NCI-H446 treated with DMSO at 0.1 percent for 48 hours (cell line): ENCODE data around the gene CTAG1A.
A peak's percentile ranks its signal among the peaks of the same experiment; 100 is the strongest.
"Not testable (repeated sequence)": the region's sequence is repeated elsewhere in the genome, so short reads cannot be mapped to it uniquely, and the experiment has no call there.

Experiments
- DNase-seq: peaks from one replicate; lab custom pipeline; 2025; lab: John Stamatoyannopoulos, UW

The CTAG1A gene

DNA sequence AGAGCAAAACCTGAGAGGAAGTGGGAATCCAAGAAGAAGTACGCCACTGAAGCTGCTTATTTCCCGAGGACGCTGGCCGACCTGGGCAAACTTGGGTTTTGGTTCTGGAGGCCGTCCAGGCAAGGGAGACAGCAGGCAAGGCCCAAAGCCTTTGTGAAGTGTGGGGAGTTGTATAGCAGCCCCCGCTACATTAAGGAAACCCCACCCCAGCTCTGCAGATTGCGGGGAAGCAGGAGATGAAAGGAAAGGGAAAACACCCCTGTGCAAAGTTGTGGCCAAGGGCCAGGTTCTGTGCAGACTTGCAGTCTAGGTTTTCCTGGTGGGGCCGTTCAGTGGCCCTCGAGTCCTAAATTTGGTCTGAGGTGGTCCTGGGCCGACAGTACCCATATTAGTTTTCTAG is 11.9 kb upstream of the CTAG1A start:
- not testable (repeated sequence) for DNase-seq

DNA sequence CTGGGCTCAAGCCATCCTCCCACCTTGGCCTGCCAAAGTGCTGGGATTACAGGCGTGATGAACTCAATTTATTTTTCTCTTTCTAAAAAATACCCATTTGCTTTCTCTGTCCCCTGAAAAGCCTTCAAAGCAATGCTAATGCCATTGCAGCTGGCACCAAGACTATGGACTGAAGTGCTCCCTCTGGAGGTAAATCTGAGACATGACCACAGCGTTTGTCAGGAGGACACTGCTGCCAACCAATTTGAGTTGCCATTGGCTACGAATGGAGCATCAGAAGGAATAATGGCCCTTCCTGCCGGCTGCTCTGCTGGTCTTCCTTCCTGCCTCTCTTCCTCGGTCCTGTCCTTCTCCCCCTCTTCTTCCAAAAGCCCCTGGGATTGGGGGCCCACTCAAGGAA is 9.9 kb upstream of the CTAG1A start:
- not testable (repeated sequence) for DNase-seq

DNA sequence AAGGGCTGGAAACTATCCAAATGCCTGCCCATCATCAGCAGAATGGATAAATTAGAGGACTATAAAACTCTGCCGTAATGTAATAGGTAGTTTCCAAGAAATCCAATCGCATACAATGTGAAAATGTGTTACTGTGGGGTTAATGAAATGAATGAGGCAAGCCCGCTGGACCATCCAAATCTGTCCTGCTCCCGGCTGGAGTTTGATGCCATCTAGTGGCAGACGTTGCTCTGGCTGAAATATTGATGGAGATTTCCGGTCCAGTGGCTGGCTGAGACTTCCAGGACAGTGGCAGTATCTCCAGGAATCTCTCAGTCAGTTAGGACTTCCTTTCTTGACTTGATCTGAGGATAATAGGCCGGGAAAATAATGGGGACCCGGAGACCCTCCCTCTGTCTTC is 1.9 kb upstream of the CTAG1A start:
- not testable (repeated sequence) for DNase-seq

DNA sequence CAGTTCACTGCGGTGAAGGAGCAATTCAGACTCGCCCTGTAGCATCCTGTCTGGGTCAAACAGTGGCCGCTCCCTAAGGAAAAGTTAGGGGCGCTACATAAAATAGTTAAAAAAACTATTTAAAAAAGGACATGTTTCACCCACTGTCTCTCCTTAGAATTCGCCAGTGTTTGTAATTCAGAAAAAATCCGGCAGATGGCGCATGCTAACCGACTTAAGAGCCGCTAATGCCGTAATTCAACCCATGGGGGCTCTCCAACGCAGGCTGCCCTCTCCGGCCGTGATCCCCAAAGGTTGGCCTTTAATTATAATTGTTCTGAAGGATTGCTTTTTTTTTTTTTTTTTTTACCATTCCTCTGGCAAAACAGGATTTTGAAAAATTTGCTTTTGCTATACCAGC is 5.5 kb downstream of the CTAG1A start:
- not testable (repeated sequence) for DNase-seq

DNA sequence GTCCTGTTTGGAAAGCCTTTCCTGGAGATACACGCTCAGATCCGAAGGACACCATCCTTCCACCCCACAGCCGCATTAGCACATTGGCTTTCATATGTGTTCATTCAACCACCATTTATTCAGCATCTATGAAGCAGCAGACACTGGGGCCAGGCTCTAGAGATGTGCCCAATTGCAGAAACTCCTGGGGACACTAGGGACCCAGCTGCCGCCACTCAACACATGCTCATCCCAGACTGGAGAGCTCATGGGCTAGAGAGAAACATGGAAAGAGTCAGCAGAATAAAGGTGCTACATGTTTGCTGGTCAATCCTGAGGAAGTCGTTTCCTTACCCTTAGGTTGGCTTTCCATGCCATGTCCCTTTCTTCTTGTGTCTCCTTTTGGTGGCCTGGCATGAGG is 7.6 kb downstream of the CTAG1A start:
- no peak for DNase-seq

DNA sequence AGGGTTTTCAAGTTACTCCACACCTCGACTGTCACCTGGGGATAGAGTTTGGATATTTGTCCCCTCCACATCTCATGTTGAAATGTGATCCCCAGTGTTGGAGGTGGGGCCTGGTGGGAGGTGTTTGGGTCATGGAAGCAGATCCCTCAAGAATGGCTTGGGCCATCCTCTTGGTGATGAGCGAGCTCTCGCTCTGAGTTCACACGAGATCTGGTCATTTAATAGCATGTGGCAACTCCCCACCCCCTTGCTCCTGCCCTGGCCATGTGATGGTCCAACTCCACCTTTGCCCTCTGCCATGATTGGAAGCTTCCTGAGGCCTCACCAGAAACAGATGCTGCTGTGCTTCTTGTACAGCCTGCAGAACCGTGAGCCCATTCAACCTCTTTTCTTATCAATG is 8.3 kb downstream of the CTAG1A start:
- DNase-seq: no peak

DNA sequence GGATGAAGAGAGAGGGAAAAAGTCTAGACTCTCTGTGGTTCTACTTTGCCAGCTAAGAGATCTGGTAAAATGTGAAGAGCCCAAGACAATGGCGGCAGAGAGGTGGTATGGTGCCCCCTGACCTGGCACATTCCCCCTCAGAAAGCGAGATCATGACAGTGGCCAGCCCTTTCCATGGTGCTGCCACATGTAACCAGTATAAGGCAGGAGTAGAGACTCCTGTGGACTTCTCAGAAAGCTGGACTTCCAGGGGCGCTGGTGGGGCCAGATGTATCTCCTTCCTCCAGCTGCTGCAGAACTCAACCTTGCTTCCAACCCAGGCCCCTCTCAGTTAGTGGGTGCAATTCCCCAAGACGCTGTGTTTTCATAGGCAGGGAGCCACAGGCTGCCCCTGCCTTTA is 9.6 kb downstream of the CTAG1A start:
- no peak for DNase-seq

DNA sequence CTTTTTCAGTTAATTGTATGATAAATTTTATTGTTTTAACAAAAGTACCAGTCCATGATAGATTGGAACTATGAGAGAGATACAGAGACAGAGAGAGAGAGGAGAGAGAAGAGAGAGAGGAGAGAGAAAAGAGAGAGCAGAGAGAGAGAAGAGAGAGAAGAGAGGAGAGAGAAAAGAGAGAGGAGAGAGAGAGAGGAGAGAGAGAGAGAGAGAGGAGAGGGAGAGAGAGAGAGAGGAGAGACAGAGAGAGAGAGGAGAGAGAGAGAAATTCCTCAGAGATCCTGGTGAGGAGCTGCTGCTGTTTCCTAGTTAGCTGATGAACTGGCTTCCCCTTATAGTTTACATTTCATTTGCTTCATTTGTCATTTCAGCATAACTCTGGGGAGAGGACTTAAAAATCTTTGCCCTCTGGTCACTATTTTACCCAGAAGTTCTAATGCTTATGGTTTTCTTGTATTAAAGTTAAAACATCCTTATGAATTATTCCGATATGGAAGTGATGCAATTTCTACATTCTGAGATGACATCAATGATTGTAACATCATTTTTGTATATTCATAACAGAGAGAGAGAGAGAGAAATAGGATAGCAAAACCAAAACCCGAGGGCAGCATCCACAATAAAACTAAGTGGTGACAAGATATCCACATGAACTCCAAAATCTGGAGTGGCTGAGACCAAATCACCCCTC is 10.8 kb downstream of the CTAG1A start:
- DNase-seq: no peak

DNA sequence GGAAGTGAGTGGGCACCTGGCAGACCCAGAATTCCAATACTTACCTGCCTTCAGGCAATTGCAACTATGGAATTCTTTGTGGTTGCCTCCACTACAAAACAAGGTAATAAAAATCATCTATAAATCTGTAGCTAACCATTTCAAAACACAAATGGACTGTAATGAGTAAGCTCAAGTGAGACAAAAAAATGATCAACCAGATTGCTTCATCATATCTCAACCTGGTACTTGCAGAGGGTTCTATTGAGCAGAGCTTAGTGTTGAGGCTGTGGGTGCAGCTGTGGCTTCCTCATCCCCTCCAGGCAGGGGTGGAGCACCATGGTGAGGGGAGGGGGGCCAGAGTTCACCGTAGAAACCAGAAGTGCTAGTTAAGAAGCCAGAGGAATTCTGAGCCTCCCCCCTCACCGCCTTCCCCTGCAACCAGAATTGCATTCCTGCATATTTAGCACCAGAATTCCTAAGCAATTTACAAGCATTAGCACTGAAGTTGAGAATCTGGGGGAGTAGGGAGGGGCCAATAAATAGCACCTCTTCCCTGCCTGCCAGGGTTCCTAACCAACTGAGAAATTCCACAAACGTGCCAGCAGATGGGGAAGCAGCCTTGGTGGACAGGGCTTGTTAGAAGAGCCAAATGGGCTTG is 11.5 kb downstream of the CTAG1A start:
- no peak for DNase-seq

DNA sequence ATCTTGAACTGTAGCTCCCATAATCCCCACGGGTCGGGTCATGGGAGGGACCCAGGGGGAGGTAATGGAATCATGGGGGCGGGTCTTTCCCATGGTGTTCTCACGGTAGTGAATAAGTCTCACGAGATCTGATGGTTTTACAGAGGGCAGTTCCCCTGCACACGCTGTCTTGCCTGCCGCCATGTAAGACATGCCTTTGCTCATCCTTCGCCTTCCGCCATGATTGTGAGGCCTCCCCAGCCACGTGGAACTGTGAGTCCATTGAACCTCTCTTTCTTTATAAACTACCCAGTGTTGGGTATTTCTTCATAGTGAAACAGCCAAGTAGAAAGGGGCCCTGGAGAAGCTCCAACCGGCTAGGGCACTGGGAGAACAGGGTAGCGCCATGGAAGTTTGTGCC is 12.3 kb downstream of the CTAG1A start:
- no peak for DNase-seq

DNA sequence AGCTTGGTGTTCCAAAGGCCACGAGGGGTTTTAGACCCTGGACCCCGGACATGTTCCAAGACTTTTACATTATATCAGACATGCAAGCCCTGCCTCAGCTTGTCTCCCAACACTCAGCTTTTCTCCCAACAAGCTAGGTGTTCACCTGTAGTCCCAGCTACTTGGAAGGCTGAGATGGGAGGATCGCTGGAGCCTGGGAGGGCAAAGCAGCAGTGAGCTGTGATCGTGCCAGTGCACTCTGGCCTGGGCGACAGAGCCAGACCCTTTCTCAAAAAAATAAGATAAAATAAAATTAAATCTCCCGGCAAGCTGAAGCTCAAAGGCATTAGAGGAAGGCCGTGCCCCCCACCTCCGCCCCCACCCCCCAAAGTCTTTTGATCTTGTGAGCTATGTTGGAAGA is 13.7 kb downstream of the CTAG1A start:
- no peak for DNase-seq

DNA sequence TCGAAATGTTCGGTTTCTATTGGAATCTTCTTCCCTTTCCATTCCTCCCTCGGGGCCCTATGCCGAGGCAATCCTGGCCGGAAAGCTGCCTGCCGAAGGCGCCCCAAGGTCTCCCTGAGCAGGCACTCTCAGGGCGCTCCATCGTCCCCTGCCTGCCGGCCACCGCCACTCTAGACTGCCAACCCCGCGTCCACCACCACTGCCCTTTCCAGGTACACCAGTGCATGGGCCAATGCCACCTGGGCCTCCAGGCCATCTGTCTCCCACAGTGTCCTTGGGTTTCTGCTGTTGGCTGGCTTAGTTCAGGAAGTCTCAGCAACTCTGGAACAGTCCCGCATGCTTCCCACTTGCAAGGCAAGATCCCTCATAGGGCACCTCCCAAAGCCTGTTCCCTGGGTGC is 14.6 kb downstream of the CTAG1A start:
- no peak for DNase-seq

DNA sequence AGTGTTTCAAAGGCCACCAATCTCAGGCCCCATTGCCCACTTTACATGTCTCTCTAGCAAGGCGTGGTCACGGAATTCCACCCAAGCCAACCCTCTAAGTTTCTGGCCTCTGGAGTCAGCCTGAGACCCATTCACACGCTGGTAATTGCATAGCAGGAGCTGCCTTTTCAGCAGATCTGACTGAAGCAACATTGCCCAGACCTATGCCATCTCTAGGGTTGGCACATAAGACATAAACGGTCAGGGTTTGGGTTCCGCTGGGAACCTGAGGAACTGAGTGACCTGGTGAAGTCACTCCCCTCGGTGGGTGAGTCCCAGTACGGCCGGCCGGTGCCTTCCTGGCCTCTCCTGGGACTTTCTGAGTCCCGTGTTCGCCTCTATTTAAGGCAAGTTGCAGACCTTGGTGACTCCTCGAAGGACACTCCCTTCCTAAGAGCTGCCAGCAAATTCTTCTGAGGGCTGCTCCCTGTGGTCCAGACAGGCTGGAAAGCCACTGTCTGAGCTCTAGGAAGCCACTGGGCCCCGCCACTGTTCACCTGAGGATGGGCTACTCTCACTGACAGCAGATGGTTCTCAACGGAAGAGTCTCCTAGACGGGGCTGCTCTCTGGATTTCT is 15.9 kb downstream of the CTAG1A start:
- no peak for DNase-seq

DNA sequence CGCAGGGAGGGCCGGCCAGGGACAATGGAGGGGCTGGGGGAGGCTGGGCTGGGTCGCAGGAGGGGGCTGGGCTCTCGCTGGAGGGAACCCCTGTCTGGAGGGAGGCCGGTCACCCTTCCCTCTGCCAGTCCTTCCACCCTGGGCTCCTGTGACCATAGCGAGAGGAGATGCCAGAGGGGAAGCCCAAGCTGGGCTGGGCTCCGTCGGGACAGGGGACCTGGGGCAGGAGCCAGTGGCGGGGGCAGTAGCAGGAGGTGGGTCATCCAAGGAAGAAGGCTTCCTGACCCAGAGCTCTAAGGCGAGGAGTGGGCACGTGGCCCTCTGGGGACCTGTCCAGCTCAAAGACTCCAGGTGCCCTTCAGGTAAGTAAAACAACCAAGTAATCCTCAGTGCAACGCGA is 17.3 kb downstream of the CTAG1A start:
- no peak for DNase-seq

DNA sequence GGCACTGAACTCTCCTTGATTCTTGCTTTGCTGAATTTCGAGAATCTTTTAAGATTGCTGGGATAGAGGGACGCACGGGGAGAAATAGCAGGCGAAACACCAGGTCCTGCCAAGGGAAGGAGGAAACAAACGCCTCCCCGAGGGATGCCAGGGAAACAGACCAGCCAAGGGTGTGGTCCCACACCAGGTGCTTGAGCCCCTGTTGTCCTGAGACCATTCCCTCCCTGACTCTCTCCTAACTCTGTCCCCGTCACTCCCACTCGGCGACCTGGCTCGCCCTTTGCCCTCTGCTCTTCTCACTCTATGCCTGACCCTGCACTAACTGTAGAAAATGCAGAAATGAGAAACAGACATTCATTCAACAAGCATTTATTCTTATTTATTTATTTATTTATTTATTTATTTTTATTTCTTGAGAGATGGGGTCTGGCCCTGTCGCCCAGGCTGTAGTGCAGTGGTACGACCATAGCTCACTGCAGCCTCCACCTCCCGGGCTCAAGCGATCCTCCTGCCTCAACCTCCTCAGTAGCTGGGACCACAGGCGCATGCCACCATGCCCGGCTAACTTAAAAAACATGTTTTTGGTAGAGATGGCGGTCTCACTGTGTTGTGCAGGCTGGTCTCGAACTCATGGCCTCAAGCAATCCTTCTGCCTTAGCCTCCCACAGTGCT is 18.0 kb downstream of the CTAG1A start:
- DNase-seq: no peak

DNA sequence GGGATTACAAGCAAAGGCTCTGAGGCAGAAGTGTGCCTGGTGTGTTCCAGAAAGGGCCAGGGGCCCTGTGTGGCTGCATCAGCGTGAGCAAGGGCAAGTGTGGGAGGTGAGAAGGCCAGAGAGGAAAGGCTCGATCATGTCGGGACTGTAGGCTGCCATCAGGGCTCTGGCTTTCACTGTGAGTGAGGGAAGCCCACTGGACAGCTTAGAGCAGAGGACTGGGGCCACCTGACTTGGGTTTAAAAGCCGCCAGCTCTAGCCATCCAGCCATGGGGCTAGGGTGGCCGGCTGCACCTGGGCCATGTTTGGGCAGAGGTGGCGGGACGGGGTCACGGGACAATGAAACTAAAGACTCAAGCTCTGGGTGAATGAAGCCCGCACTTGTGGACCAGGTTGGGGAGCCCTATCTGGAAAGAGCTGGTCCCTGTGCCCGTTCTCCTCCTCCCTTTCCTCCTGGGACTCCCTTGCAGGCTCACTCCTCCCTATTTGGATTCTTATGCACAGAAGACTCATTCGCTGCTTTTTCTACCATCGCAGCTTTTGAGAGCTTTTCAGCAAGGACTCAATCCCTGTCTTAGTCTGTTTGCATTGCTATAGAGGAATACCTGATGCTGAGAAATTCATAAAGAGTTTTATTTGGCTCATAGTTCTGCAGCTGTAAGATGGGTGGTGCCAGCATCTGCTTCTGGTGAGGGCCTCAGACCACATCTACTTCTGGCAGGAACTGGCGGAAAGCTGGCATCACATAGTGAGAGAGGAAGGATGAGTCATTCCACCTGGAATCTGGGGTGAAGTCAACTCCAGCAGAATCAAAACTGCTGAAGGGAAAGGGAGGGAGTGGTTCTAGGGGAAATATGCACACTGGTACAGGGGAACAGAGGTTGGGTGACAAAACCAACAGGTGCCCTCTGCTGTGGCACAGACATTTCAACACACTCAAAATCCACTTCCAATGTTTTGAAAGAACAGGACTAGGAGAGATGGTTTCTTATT is 18.8 kb downstream of the CTAG1A start:
- DNase-seq: no peak

DNA sequence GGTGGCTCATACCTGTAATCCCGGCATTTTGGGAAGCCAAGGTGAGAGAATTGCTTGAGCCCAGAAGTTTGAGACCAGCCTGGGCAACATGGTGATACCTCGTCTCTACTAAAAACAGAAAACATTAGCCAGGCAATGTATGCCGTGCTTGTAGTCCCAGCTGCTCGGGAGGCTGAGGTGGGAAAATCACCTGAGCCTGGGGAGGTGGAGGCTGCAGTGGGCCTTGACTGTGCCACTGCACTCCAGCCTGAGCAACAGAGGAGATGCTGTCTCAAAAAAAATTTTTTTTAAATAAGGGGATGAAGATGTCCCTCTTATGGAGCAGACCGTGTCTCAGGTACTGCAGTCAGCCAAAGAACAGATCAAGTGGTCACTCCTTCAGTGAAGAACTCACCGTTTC is 20.6 kb downstream of the CTAG1A start:
- no peak for DNase-seq

DNA sequence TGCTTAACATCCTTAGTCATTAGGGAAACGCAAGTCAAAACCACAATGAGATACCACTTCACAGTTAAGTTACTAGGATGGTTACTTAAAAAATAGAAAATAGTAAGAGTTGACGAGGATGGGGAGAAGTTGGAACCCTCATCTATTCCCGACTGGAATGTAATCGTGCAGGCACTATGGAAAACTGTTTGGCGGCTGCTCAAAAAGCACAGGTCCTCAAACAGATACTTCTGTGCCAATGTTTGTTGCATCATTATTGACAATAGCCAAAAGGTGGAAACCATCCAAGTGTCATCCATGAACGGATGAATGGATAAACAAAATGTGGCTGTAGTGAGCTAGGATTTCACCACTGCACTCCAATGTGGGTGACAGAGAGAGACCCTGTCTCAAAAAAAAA is 22.4 kb downstream of the CTAG1A start:
- peak; percentile 7 for DNase-seq

DNA sequence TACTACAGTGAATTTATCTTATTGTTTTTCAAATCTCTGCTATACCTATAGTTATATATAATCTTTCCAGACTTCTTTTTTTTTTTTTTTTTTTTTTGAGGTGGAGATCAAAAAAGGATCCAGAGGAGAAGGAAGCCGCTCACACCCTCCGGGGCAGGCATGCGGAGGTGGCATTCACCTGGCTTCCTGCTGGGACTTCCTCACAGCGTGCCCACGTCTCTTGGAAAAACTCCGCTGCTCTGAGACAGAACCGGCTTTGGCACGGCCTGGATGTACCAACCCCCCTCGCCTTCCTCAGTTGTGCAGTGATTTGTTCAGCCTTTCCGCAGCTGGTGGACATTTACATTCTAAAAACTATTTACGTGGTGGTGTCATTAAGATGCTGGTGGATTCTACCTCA is 23.0 kb downstream of the CTAG1A start:
- not testable (repeated sequence) for DNase-seq

DNA sequence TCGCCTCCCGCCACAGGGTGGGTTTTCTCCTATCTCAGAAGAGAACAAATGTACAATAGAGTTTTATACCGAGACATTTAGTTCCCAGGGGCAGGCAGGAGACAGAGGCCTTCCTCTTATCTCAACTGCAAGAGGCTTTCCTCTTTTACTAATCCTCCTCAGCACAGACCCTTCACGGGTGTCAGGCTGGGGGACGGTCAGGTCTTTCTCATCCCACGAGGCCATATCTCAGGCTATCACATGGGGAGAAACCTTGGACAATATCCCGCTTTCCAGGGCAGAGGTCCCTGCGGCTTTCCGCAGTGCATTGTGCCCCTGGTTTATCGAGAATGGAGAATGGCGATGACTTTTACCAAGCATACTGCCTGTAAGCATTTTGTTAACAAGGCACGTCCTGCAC is 23.9 kb downstream of the CTAG1A start:
- not testable (repeated sequence) for DNase-seq

DNA sequence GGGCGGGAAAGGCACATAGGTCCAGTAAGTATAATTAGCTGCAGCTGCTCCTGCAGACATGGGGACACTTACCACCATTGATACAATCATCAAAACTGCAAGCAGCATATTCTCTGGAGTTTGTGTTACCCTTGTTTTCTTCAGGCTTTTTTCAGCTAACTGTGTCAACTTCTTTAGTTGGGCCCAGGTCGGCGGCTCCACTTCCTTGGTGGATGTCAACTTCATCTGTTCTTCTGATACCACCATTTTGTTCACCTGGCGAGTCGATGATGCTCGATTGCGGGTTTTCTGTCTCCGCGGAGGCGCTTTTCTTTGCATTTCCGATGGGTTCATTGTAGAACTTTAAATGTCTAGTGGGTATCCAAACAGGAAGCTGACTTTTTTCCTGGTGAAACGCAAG is 26.2 kb downstream of the CTAG1A start:
- DNase-seq: not testable (repeated sequence)

DNA sequence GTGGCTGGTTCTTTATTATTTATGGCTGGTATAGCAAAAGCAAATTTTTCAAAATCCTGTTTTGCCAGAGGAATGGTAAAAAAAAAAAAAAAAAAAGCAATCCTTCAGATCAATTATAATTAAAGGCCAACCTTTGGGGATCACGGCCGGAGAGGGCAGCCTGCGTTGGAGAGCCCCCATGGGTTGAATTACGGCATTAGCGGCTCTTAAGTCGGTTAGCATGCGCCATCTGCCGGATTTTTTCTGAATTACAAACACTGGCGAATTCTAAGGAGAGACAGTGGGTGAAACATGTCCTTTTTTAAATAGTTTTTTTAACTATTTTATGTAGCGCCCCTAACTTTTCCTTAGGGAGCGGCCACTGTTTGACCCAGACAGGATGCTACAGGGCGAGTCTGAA is 28.7 kb downstream of the CTAG1A start:
- DNase-seq: not testable (repeated sequence)
